Adipocyte (in vitro differentiated cells): ENCODE results near the gene PRX.

ENCODE experiments used
- DNase-seq: peaks from one replicate; pipeline ENCODE4 v3.0.0-alpha.2; 2015; ENCODE audit warnings: low read depth
- H3K27me3 ChIP-seq: replicated peaks from 2 replicates; pipeline ENCODE4 v1.7.0; 2013; ENCODE audit warnings: mild to moderate bottlenecking, low read length, moderate library complexity; ENCODE audit not compliant: control insufficient read depth, insufficient read depth
- H3K36me3 ChIP-seq: 2 replicates; pipeline ENCODE4 v1.7.0; 2013; ENCODE audit warnings: low read length, mild to moderate bottlenecking, moderate library complexity; ENCODE audit not compliant: control insufficient read depth, insufficient read depth, severe bottlenecking
- H3K4me1 ChIP-seq: 2 replicates; pipeline ENCODE4 v1.7.0; 2013; ENCODE audit warnings: mild to moderate bottlenecking, low read length, moderate library complexity; ENCODE audit not compliant: control insufficient read depth, insufficient read depth
- H3K4me3 ChIP-seq: 2 replicates; pipeline ENCODE4 v1.7.0; 2013; ENCODE audit warnings: mild to moderate bottlenecking, low read length, moderate library complexity
- H3K9ac ChIP-seq: 2 replicates; pipeline ENCODE4 v1.7.0; 2013; ENCODE audit warnings: mild to moderate bottlenecking, low read length, moderate library complexity
- H3K9me3 ChIP-seq: 2 replicates; pipeline ENCODE4 v1.7.0; 2013; ENCODE audit warnings: mild to moderate bottlenecking, low read length, moderate library complexity; ENCODE audit not compliant: control insufficient read depth

Gene PRX

GRCh38 chr19:40446263-40446784, 33.1 kb upstream of the PRX start:
- Histone ChIP-seq H3K27me3 (no peaks in the 10 kb centered on the region), H3K4me3 (no peak overlapping the region), H3K36me3 (peaks cover 14% of the 10 kb centered on the region), H3K4me1 (peaks cover 28% of the 10 kb centered on the region), H3K9ac (no peak overlapping the region), H3K9me3 (no peaks in the 10 kb centered on the region)
- no peak for DNase-seq

GRCh38 chr19:40445780-40446262, 32.6 kb upstream of the PRX start:
- peaks cover 19% of the 10 kb centered on the region for H3K36me3 ChIP-seq
- no peak for DNase-seq
- H3K9me3 ChIP-seq = no peaks in the 10 kb centered on the region
- H3K4me1 ChIP-seq = peaks cover 28% of the 10 kb centered on the region
- no peaks in the 10 kb centered on the region for H3K27me3 ChIP-seq
- peak overlapping the region; percentile 4 for H3K9ac ChIP-seq
- no peak overlapping the region for H3K4me3 ChIP-seq

- Histone ChIP-seq H3K9ac (peak overlapping the region; percentile 100), H3K27me3 (no peaks in the 10 kb centered on the region), H3K36me3 (peaks cover 28% of the 10 kb centered on the region), H3K9me3 (no peaks in the 10 kb centered on the region), H3K4me1 (peaks cover 37% of the 10 kb centered on the region), H3K4me3 (peak overlapping the region; percentile 100)
- DNase-seq = no peak
These were observed 31.7 kb upstream of the PRX start for GRCh38 chr19:40444825-40445312.

- H3K9me3 ChIP-seq = no peaks in the 10 kb centered on the region
- H3K27me3 ChIP-seq = no peaks in the 10 kb centered on the region
- H3K36me3 ChIP-seq = peaks cover 28% of the 10 kb centered on the region
- H3K4me3 ChIP-seq = peak within 1 kb of the TSS; percentile 100
- peak; percentile 99 for DNase-seq
- peaks cover 37% of the 10 kb centered on the region for H3K4me1 ChIP-seq
- peak within 1 kb of the TSS; percentile 100 for H3K9ac ChIP-seq
These were observed 31.0 kb upstream of the PRX start, which contains the start of gene SERTAD3 for GRCh38 chr19:40444000-40444824. Gene SERTAD3, minus strand, starts transcription at chr19:40444335. Its CDS starts 2,255 bp downstream, at chr19:40442080.

GRCh38 chr19:40443131-40443999, 30.2 kb upstream of the PRX start:
- peaks cover 37% of the 10 kb centered on the region for H3K4me1 ChIP-seq
- H3K36me3 ChIP-seq = peaks cover 24% of the 10 kb centered on the region
- H3K27me3 ChIP-seq = no peaks in the 10 kb centered on the region
- H3K9ac ChIP-seq = peak overlapping the region; percentile 100
- H3K4me3 ChIP-seq = peak overlapping the region; percentile 100
- H3K9me3 ChIP-seq = no peaks in the 10 kb centered on the region
- DNase-seq = peak; percentile 100

- H3K9me3 ChIP-seq = no peaks in the 10 kb centered on the region
- no peak for DNase-seq
- H3K27me3 ChIP-seq = no peaks in the 10 kb centered on the region
- peaks cover 21% of the 10 kb centered on the region for H3K36me3 ChIP-seq
- H3K4me3 ChIP-seq = peak overlapping the region; percentile 100
- peaks cover 37% of the 10 kb centered on the region for H3K4me1 ChIP-seq
- H3K9ac ChIP-seq = peak overlapping the region; percentile 92
These were observed 29.4 kb upstream of the PRX start for GRCh38 chr19:40442328-40443130.

- Histone ChIP-seq H3K36me3 (peaks cover 20% of the 10 kb centered on the region), H3K4me3 (peak overlapping the region; percentile 100), H3K4me1 (peaks cover 37% of the 10 kb centered on the region), H3K27me3 (no peaks in the 10 kb centered on the region), H3K9ac (peak overlapping the region; percentile 92), H3K9me3 (no peaks in the 10 kb centered on the region)
- no peak for DNase-seq
These were observed 28.6 kb upstream of the PRX start for GRCh38 chr19:40441719-40442253.

- H3K4me3 ChIP-seq = no peak overlapping the region
- peaks cover 20% of the 10 kb centered on the region for H3K36me3 ChIP-seq
- H3K9ac ChIP-seq = no peak overlapping the region
- DNase-seq = no peak
- H3K27me3 ChIP-seq = no peaks in the 10 kb centered on the region
- H3K9me3 ChIP-seq = no peaks in the 10 kb centered on the region
- peaks cover 32% of the 10 kb centered on the region for H3K4me1 ChIP-seq
These were observed 25.1 kb upstream of the PRX start for GRCh38 chr19:40438284-40438683.

GRCh38 chr19:40433391-40434216, 20.4 kb upstream of the PRX start:
- no peaks in the 10 kb centered on the region for H3K27me3 ChIP-seq
- H3K9ac ChIP-seq = peak overlapping the region; percentile 93
- peaks cover 16% of the 10 kb centered on the region for H3K4me1 ChIP-seq
- H3K4me3 ChIP-seq = peak overlapping the region; percentile 75
- DNase-seq = peak; percentile 97
- no peaks in the 10 kb centered on the region for H3K9me3 ChIP-seq
- no peaks in the 10 kb centered on the region for H3K36me3 ChIP-seq
